A673 (cell line): ENCODE measurements around the gene CEP112. TPM values are rescaled to one million over a fixed set of nuclear protein-coding genes. Genes with fewer than 3 reads are reported as not detected.

Experiments
- BruUV-seq: library from RNA; stranded (reverse); fragments of 400-500 nt; replicated peaks from 2 replicates; lab custom pipeline; 2021; lab: Mats Ljungman, UMichigan
- CTCF ChIA-PET: fragments of 300-600 bp; sonication (Branson Sonifier 250); formaldehyde crosslinking; loops from one replicate; lab custom pipeline; 2022; ENCODE audit warnings: antibody characterized with exemption; lab: Charles Lee
- POLR2A ChIA-PET: fragments of 300-600 bp; sonication (Branson Sonifier 250); formaldehyde crosslinking; loops from one replicate; lab custom pipeline; 2022; ENCODE audit warnings: antibody characterized with exemption; ENCODE audit not compliant: low non-redundant PET; lab: Charles Lee
- DNase-seq: peaks from one replicate; pipeline ENCODE4 v3.0.0-alpha.2; 2015; ENCODE audit warnings: low spot score
- H3K27ac ChIP-seq: fragments of 200-600 bp; sonication (generic); 2 replicates; pipeline ENCODE4 v1.5.1; 2016; ENCODE audit warnings: mixed run types, low read depth, mild to moderate bottlenecking, mixed read lengths, antibody characterized with exemption, low read length; ENCODE audit not compliant: poor library complexity, severe bottlenecking
- H3K27me3 ChIP-seq: fragments of 200-600 bp; sonication (generic); replicated peaks from 2 replicates; pipeline ENCODE4 v1.6.1; 2017; ENCODE audit warnings: mixed run types, low read depth, mild to moderate bottlenecking, mixed read lengths, antibody characterized with exemption, low read length; ENCODE audit not compliant: insufficient read depth, poor library complexity
- H3K36me3 ChIP-seq: fragments of 200-600 bp; sonication (generic); 2 replicates; pipeline ENCODE4 v1.6.1; 2016; ENCODE audit warnings: mixed run types, mild to moderate bottlenecking, mixed read lengths, antibody characterized with exemption, low read length; ENCODE audit not compliant: insufficient read depth, poor library complexity, severe bottlenecking
- H3K4me1 ChIP-seq: fragments of 200-600 bp; sonication (generic); 2 replicates; pipeline ENCODE4 v1.6.1; 2017; ENCODE audit warnings: mixed run types, mild to moderate bottlenecking, mixed read lengths, antibody characterized with exemption, low read length; ENCODE audit not compliant: insufficient read depth, poor library complexity, severe bottlenecking
- H3K4me3 ChIP-seq: fragments of 200-600 bp; sonication (generic); 2 replicates; pipeline ENCODE4 v1.5.1; 2016; ENCODE audit warnings: low read depth, mixed run types, mild to moderate bottlenecking, mixed read lengths, low read length; ENCODE audit not compliant: poor library complexity, severe bottlenecking
- H3K9me3 ChIP-seq: fragments of 200-600 bp; sonication (generic); 2 replicates; pipeline ENCODE4 v1.6.1; 2016; ENCODE audit warnings: mixed run types, low read depth, mild to moderate bottlenecking, mixed read lengths, antibody characterized with exemption, low read length; ENCODE audit not compliant: poor library complexity, severe bottlenecking
- CTCF ChIP-seq: fragments of 300-800, 200-600 bp; sonication (generic); conservative IDR thresholded peaks from 2 replicates; pipeline ENCODE4 v1.5.1; 2017; ENCODE audit warnings: low read depth, mild to moderate bottlenecking, antibody characterized with exemption, low read length, moderate library complexity, mixed read lengths
- EZH2 ChIP-seq: fragments of 200-600 bp; sonication (generic); IDR thresholded peaks from 2 replicates; pipeline ENCODE4 v1.6.1; 2017; ENCODE audit warnings: borderline replicate concordance, low read depth, mild to moderate bottlenecking, mixed read lengths, antibody characterized with exemption, low read length; ENCODE audit not compliant: poor library complexity, severe bottlenecking
- intact Hi-C: fragments of 100-400 bp; cut with micrococcal nuclease; formaldehyde crosslinking; loops from one replicate; pipeline ENCODE4 v1.10.0; 2022; ENCODE audit not compliant: unreplicated experiment
- total RNA-seq: library from RNA; stranded (reverse); gene quantifications from 2 replicates; pipeline ENCODE4 v1.2.3, GENCODE V29; 2021

Gene CEP112
- total RNA-seq, 1 experiment from 2014 or later: 27.2 TPM

GRCh38 chr17:65698381-65699061 is 493.4 kb downstream of the CEP112 start:
- BruUV-seq: no TSS peak
- no peaks in the 10 kb centered on the region for H3K9me3 ChIP-seq
- no peak overlapping the region for H3K27ac ChIP-seq
- no peak for DNase-seq
- ChIA-PET CTCF (interaction anchor here (0.6 kb wide), 1 partner anchor 466 kb away, joined by 3 read pairs; no protein-coding TSS in a partner anchor), POLR2A (no interaction called here)
- no peaks in the 10 kb centered on the region for H3K36me3 ChIP-seq
- no peaks in the 10 kb centered on the region for H3K4me1 ChIP-seq
- TF ChIP-seq EZH2 (no peak), CTCF (no peak)
- intact Hi-C loops: no loop called here
- no peak overlapping the region for H3K4me3 ChIP-seq
- H3K27me3 ChIP-seq: no peaks in the 10 kb centered on the region

- H3K36me3 ChIP-seq: no peaks in the 10 kb centered on the region
- ChIA-PET CTCF (interaction anchor here (0.6 kb wide), 1 partner anchor 465 kb away, joined by 3 read pairs; no protein-coding TSS in a partner anchor), POLR2A (no interaction called here)
- BruUV-seq: no TSS peak
- no peak for DNase-seq
- no peaks in the 10 kb centered on the region for H3K9me3 ChIP-seq
- intact Hi-C loops: no loop called here
- no peaks in the 10 kb centered on the region for H3K4me1 ChIP-seq
- no peak for TF ChIP-seq CTCF
- no peak for TF ChIP-seq EZH2
- no peak overlapping the region for H3K4me3 ChIP-seq
- no peaks in the 10 kb centered on the region for H3K27me3 ChIP-seq
- H3K27ac ChIP-seq: no peak overlapping the region
Observed at GRCh38 chr17:65697661-65698060, 494.3 kb downstream of the CEP112 start.

GRCh38 chr17:65696739-65697394 is 495.1 kb downstream of the CEP112 start:
- no peak for TF ChIP-seq EZH2
- no peak for TF ChIP-seq CTCF
- H3K4me1 ChIP-seq: no peaks in the 10 kb centered on the region
- ChIA-PET POLR2A (no interaction called here), CTCF (no interaction called here)
- no peak overlapping the region for H3K4me3 ChIP-seq
- peak; percentile 29 for DNase-seq
- intact Hi-C loops: no loop called here
- no peak overlapping the region for H3K27ac ChIP-seq
- no TSS peak for BruUV-seq
- no peaks in the 10 kb centered on the region for H3K36me3 ChIP-seq
- no peaks in the 10 kb centered on the region for H3K27me3 ChIP-seq
- H3K9me3 ChIP-seq: no peaks in the 10 kb centered on the region
